ENCODE data around the gene CLSTN2. TPM values are rescaled to one million over a fixed set of nuclear protein-coding genes. Genes with fewer than 3 reads are reported as not detected.
A peak's percentile ranks its signal among the peaks of the same experiment; 100 is the strongest.

CLSTN2 gene
- total RNA-seq, 1 donor from 2014 or later: 80.9 TPM

DNA sequence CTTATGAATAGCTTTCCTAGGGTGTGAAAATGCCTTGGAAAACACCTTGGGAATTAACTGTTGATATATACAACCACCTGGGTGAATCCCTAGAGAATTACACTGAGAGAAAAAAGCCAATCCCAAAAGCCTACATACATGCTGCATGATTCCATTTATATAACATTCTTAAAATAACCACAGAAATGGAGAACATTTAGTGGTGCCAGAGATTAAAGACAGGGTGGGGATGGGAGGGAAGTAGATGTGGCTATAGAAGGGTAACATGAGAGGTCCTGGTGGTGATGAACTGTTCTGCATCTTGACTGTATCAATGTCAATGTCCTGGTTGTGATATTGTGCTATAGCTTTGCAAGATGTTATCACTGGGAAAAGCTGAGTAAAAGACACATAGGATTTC, 291.0 kb downstream of the CLSTN2 start:
- Histone ChIP-seq H3K4me3 (ENCODE audit: insufficient read depth, low read depth, low read length) (no peak overlapping the region), H4K20me1 (ENCODE audit: insufficient read depth, low read length) (no peaks in the 10 kb centered on the region), H3K4me1 (ENCODE audit: insufficient read depth, low read length) (peaks cover 8% of the 10 kb centered on the region), H3K9ac (ENCODE audit: low read length) (no peak overlapping the region), H3K27me3 (ENCODE audit: insufficient read depth, low read length) (no peaks in the 10 kb centered on the region), H3K27ac (ENCODE audit: low read depth, low read length) (no peak overlapping the region), H2AFZ (ENCODE audit: low read depth, low read length) (no peak overlapping the region), H3K9me3 (ENCODE audit: insufficient read depth, low read depth, low read length) (no peaks in the 10 kb centered on the region), H3K79me2 (ENCODE audit: insufficient read depth, low read length) (no peaks in the 10 kb centered on the region), H3K4me2 (ENCODE audit: low read length) (no peak overlapping the region), H3K36me3 (ENCODE audit: insufficient read depth, low read length) (no peaks in the 10 kb centered on the region)
- Mint-ChIP-seq H3K4me1 (ENCODE audit: low read depth, unreplicated experiment) (peaks cover 16% of the 10 kb centered on the region), H3K27me3 (ENCODE audit: low read depth, unreplicated experiment) (peaks cover 4% of the 10 kb centered on the region), H3K4me3 (ENCODE audit: unreplicated experiment) (no peak overlapping the region), H3K27ac (ENCODE audit: unreplicated experiment) (no peak overlapping the region), H3K9me3 (ENCODE audit: unreplicated experiment) (peaks cover 19% of the 10 kb centered on the region), H3K36me3 (ENCODE audit: low read depth, unreplicated experiment) (peaks cover 17% of the 10 kb centered on the region)
- DNase-seq (ENCODE audit: low read depth): no peak
- no peak for FAIRE-seq
- no peak for TF ChIP-seq EZH2 (IDR thresholded peaks at IDR 0.05; ENCODE audit: insufficient read depth, low read length)
- TF ChIP-seq, protein P1, sequence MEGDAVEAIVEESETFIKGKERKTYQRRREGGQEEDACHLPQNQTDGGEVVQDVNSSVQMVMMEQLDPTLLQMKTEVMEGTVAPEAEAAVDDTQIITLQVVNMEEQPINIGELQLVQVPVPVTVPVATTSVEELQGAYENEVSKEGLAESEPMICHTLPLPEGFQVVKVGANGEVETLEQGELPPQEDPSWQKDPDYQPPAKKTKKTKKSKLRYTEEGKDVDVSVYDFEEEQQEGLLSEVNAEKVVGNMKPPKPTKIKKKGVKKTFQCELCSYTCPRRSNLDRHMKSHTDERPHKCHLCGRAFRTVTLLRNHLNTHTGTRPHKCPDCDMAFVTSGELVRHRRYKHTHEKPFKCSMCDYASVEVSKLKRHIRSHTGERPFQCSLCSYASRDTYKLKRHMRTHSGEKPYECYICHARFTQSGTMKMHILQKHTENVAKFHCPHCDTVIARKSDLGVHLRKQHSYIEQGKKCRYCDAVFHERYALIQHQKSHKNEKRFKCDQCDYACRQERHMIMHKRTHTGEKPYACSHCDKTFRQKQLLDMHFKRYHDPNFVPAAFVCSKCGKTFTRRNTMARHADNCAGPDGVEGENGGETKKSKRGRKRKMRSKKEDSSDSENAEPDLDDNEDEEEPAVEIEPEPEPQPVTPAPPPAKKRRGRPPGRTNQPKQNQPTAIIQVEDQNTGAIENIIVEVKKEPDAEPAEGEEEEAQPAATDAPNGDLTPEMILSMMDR (IDR thresholded peaks at IDR 0.05; ENCODE audit: insufficient read depth, low read depth, low read length): no peak

DNA sequence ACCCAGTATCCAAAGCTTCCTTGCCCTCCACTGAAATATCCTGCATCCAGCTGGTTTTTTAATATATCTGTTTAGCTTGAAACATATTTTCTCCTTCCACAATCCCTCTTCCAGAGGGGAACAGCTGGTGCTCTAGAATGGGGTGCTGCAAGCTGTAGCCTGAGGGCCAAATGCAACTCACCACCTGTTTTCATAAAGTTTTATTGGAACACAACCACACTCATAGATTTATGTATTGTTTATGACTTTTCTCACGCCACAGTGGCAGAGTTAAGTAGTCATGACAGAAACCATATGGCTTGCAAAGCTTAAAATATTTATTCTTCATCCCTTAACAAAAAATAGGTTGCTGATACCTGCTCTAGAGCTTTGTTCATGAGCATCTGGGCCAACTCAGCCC, 298.7 kb downstream of the CLSTN2 start:
- Mint-ChIP-seq H3K4me3 (ENCODE audit: unreplicated experiment) (no peak overlapping the region), H3K27ac (ENCODE audit: unreplicated experiment) (no peak overlapping the region), H3K27me3 (ENCODE audit: low read depth, unreplicated experiment) (peaks cover 3% of the 10 kb centered on the region), H3K4me1 (ENCODE audit: low read depth, unreplicated experiment) (peaks cover 9% of the 10 kb centered on the region), H3K9me3 (ENCODE audit: unreplicated experiment) (peaks cover 11% of the 10 kb centered on the region), H3K36me3 (ENCODE audit: low read depth, unreplicated experiment) (peaks cover 9% of the 10 kb centered on the region)
- peaks cover 3% of the 10 kb centered on the region for H3K27me3 ChIP-seq (ENCODE audit: insufficient read depth, low read length)
- no peaks in the 10 kb centered on the region for H3K9me3 ChIP-seq (ENCODE audit: insufficient read depth, low read depth, low read length)
- H3K4me1 ChIP-seq (ENCODE audit: insufficient read depth, low read length): no peaks in the 10 kb centered on the region
- no peak overlapping the region for H3K27ac ChIP-seq (ENCODE audit: low read depth, low read length)
- H4K20me1 ChIP-seq (ENCODE audit: insufficient read depth, low read length): peaks cover 3% of the 10 kb centered on the region
- H3K4me3 ChIP-seq (ENCODE audit: insufficient read depth, low read depth, low read length): no peak overlapping the region
- no peak for FAIRE-seq
- no peak for DNase-seq (ENCODE audit: low read depth)
- no peaks in the 10 kb centered on the region for H3K79me2 ChIP-seq (ENCODE audit: insufficient read depth, low read length)
- H3K36me3 ChIP-seq (ENCODE audit: insufficient read depth, low read length): no peaks in the 10 kb centered on the region
- H2AFZ ChIP-seq (ENCODE audit: low read depth, low read length): no peak overlapping the region
- TF ChIP-seq, protein P1 (IDR thresholded peaks at IDR 0.05; ENCODE audit: insufficient read depth, low read depth, low read length): no peak
- TF ChIP-seq EZH2 (IDR thresholded peaks at IDR 0.05; ENCODE audit: insufficient read depth, low read length): no peak
- no peak overlapping the region for H3K4me2 ChIP-seq (ENCODE audit: low read length)
- H3K9ac ChIP-seq (ENCODE audit: low read length): no peak overlapping the region

DNA sequence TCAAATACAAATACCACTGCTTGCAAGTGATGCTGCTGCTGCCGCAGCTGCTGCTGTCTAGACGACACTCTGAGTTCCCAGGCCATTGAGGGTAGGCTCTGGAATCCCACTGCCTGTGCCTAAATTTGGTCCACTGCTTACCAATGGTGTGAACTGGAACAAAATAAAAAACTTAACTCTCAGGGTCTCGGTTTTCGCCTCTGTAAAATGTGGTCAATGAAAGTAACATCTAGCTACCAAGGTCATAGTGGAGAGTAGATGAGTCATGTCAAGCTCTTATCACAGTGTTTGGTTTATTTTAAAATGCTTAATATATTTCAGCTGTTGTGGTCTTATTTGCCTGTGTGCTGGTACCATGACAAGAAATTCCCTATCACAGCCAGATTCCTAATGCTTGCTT, 299.3 kb downstream of the CLSTN2 start:
- Histone ChIP-seq H3K9me3 (ENCODE audit: insufficient read depth, low read depth, low read length) (no peaks in the 10 kb centered on the region), H3K27me3 (ENCODE audit: insufficient read depth, low read length) (peaks cover 3% of the 10 kb centered on the region), H3K4me1 (ENCODE audit: insufficient read depth, low read length) (no peaks in the 10 kb centered on the region), H3K4me2 (ENCODE audit: low read length) (no peak overlapping the region), H3K79me2 (ENCODE audit: insufficient read depth, low read length) (no peaks in the 10 kb centered on the region), H3K4me3 (ENCODE audit: insufficient read depth, low read depth, low read length) (no peak overlapping the region), H3K36me3 (ENCODE audit: insufficient read depth, low read length) (no peaks in the 10 kb centered on the region), H2AFZ (ENCODE audit: low read depth, low read length) (no peak overlapping the region), H3K27ac (ENCODE audit: low read depth, low read length) (no peak overlapping the region), H4K20me1 (ENCODE audit: insufficient read depth, low read length) (peaks cover 3% of the 10 kb centered on the region), H3K9ac (ENCODE audit: low read length) (no peak overlapping the region)
- no peak overlapping the region for H3K27ac Mint-ChIP-seq (ENCODE audit: unreplicated experiment)
- H3K9me3 Mint-ChIP-seq (ENCODE audit: unreplicated experiment): peaks cover 7% of the 10 kb centered on the region
- no peak overlapping the region for H3K4me3 Mint-ChIP-seq (ENCODE audit: unreplicated experiment)
- peaks cover 9% of the 10 kb centered on the region for H3K4me1 Mint-ChIP-seq (ENCODE audit: low read depth, unreplicated experiment)
- peaks cover 6% of the 10 kb centered on the region for H3K36me3 Mint-ChIP-seq (ENCODE audit: low read depth, unreplicated experiment)
- H3K27me3 Mint-ChIP-seq (ENCODE audit: low read depth, unreplicated experiment): no peaks in the 10 kb centered on the region
- no peak for FAIRE-seq
- DNase-seq (ENCODE audit: low read depth): peak; percentile 43
- TF ChIP-seq EZH2 (IDR thresholded peaks at IDR 0.05; ENCODE audit: insufficient read depth, low read length): no peak
- TF ChIP-seq, protein P1 (IDR thresholded peaks at IDR 0.05; ENCODE audit: insufficient read depth, low read depth, low read length): no peak
